MM.1S (cell line): ENCODE data around the gene PRKAG2.

Source experiments
- DNase-seq: peaks from one replicate; pipeline ENCODE4 v3.0.0-alpha.2; 2015
- H2AFZ ChIP-seq: fragments of 300-600 bp; sonication (generic); 2 replicates; pipeline ENCODE4 v1.6.0; 2016; ENCODE audit warnings: antibody characterized with exemption, low read length
- H3F3A ChIP-seq: fragments of 300-600 bp; sonication (generic); 2 replicates; pipeline ENCODE4 v1.6.1; 2016; ENCODE audit warnings: mild to moderate bottlenecking, antibody characterized with exemption, low read length, moderate library complexity, mixed read lengths; ENCODE audit not compliant: insufficient read depth
- H3K27ac ChIP-seq: fragments of 300-600 bp; sonication (generic); 2 replicates; pipeline ENCODE4 v1.5.1; 2016; ENCODE audit warnings: mild to moderate bottlenecking, low read length
- H3K27me3 ChIP-seq: fragments of 300-600 bp; sonication (generic); replicated peaks from 2 replicates; pipeline ENCODE4 v1.6.0; 2016; ENCODE audit warnings: low read length; ENCODE audit not compliant: insufficient read depth
- H3K36me3 ChIP-seq: fragments of 300-600 bp; sonication (generic); replicated peaks from 2 replicates; pipeline ENCODE4 v1.6.1; 2016; ENCODE audit warnings: mild to moderate bottlenecking, low read length, mixed read lengths; ENCODE audit not compliant: insufficient read depth
- H3K4me1 ChIP-seq: fragments of 300-600 bp; sonication (generic); 2 replicates; pipeline ENCODE4 v1.6.1; 2016; ENCODE audit warnings: low read length, mixed read lengths
- H3K4me2 ChIP-seq: fragments of 300-600 bp; sonication (generic); 2 replicates; pipeline ENCODE4 v1.6.0; 2016; ENCODE audit warnings: low read depth, low read length
- H3K4me3 ChIP-seq: fragments of 300-600 bp; sonication (generic); 2 replicates; pipeline ENCODE4 v1.5.1; 2016; ENCODE audit warnings: low read length, mixed read lengths
- H3K79me2 ChIP-seq: fragments of 300-600 bp; sonication (generic); 2 replicates; pipeline ENCODE4 v1.6.1; 2016; ENCODE audit warnings: mixed run types, low read length, mixed read lengths
- H3K9ac ChIP-seq: fragments of 300-600 bp; sonication (generic); 2 replicates; pipeline ENCODE4 v1.6.1; 2016; ENCODE audit warnings: low read length, mixed read lengths
- H3K9me2 ChIP-seq: fragments of 300-600 bp; sonication (generic); replicated peaks from 2 replicates; pipeline ENCODE4 v1.6.1; 2016; ENCODE audit warnings: mild to moderate bottlenecking, low read length, mixed read lengths; ENCODE audit not compliant: insufficient read depth
- H3K9me3 ChIP-seq: fragments of 300-600 bp; sonication (generic); replicated peaks from 2 replicates; pipeline ENCODE4 v1.6.1; 2016; ENCODE audit warnings: mild to moderate bottlenecking, low read length, mixed read lengths; ENCODE audit not compliant: insufficient read depth
- H4K20me1 ChIP-seq: fragments of 300-600 bp; sonication (generic); 2 replicates; pipeline ENCODE4 v1.6.1; 2016; ENCODE audit warnings: mild to moderate bottlenecking, low read length, moderate library complexity, mixed read lengths; ENCODE audit not compliant: insufficient read depth
- EZH2 ChIP-seq: fragments of 300-600 bp; sonication (generic); optimal IDR thresholded peaks from 2 replicates; pipeline ENCODE3; 2017; ENCODE audit warnings: low read depth, mild to moderate bottlenecking, antibody characterized with exemption, low read length, mixed read lengths
- EZH2phosphoT487 ChIP-seq: fragments of 300-600 bp; sonication (generic); IDR thresholded peaks from 2 replicates; pipeline ENCODE4 v1.6.1; 2018; ENCODE audit warnings: antibody characterized with exemption, low read length
- TF ChIP-seq, protein P1 (sequence below): fragments of 300-600 bp; sonication (generic); IDR thresholded peaks from 2 replicates; pipeline ENCODE4 v1.5.1; 2016; ENCODE audit warnings: antibody characterized with exemption, low read length, mixed read lengths

The PRKAG2 gene

DNA sequence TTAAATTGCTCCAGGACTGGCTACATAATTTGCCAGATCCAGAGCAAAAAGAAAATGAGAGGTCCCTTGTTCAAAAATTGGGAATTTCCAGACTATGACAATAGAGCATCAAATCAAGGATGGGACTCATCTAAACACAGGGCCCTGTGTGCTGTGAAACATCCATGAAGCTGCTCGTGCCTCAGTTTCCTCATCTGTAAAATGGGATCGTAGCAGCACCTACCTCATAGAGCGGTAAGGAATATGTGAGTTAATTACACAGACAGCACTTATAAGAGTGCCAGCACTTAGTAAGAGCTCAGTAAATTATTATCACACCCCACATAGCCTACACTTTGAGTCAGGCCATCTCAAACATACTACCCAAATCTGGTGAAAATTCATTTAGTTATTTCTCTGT lies 221.4 kb downstream of the PRKAG2 start:
- Histone ChIP-seq H3F3A (no peaks in the 10 kb centered on the region), H3K4me1 (no peaks in the 10 kb centered on the region), H3K27ac (no peak overlapping the region), H4K20me1 (no peaks in the 10 kb centered on the region), H2AFZ (no peak overlapping the region), H3K9ac (no peak overlapping the region), H3K9me2 (no peaks in the 10 kb centered on the region), H3K36me3 (no peaks in the 10 kb centered on the region), H3K9me3 (no peaks in the 10 kb centered on the region), H3K4me2 (no peak overlapping the region), H3K79me2 (no peaks in the 10 kb centered on the region), H3K4me3 (no peak overlapping the region), H3K27me3 (no peaks in the 10 kb centered on the region)
- TF ChIP-seq, protein P1, sequence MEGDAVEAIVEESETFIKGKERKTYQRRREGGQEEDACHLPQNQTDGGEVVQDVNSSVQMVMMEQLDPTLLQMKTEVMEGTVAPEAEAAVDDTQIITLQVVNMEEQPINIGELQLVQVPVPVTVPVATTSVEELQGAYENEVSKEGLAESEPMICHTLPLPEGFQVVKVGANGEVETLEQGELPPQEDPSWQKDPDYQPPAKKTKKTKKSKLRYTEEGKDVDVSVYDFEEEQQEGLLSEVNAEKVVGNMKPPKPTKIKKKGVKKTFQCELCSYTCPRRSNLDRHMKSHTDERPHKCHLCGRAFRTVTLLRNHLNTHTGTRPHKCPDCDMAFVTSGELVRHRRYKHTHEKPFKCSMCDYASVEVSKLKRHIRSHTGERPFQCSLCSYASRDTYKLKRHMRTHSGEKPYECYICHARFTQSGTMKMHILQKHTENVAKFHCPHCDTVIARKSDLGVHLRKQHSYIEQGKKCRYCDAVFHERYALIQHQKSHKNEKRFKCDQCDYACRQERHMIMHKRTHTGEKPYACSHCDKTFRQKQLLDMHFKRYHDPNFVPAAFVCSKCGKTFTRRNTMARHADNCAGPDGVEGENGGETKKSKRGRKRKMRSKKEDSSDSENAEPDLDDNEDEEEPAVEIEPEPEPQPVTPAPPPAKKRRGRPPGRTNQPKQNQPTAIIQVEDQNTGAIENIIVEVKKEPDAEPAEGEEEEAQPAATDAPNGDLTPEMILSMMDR, result no peak
- TF ChIP-seq EZH2phosphoT487 (no peak), EZH2 (no peak)
- no peak for DNase-seq

DNA sequence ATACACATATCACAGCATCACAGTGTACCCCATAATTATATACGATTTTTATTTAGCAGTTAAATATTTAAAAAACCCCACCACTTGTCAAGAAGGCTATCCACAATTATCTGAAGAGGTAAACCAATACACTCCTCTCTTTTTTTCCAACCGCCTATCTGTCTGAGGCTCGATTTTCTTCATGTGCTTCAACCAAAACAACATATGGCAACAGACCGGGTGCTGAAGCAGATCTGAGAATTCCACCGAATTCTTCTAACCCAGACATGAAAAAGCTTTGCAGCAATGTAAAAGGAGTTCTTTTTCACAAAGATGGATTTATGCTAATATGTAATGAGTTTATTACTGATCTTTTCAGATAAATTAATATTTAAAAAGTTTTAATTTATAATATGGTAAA lies 224.8 kb downstream of the PRKAG2 start:
- Histone ChIP-seq H3K9me2 (no peaks in the 10 kb centered on the region), H4K20me1 (no peaks in the 10 kb centered on the region), H3K4me3 (no peak overlapping the region), H2AFZ (no peak overlapping the region), H3K36me3 (no peaks in the 10 kb centered on the region), H3K4me1 (no peaks in the 10 kb centered on the region), H3K9me3 (no peaks in the 10 kb centered on the region), H3K4me2 (no peak overlapping the region), H3K9ac (no peak overlapping the region), H3K27ac (no peak overlapping the region), H3K79me2 (no peaks in the 10 kb centered on the region), H3K27me3 (no peaks in the 10 kb centered on the region), H3F3A (no peaks in the 10 kb centered on the region)
- TF ChIP-seq EZH2phosphoT487 (no peak), EZH2 (no peak)
- TF ChIP-seq, protein P1, result no peak
- DNase-seq, result no peak

DNA sequence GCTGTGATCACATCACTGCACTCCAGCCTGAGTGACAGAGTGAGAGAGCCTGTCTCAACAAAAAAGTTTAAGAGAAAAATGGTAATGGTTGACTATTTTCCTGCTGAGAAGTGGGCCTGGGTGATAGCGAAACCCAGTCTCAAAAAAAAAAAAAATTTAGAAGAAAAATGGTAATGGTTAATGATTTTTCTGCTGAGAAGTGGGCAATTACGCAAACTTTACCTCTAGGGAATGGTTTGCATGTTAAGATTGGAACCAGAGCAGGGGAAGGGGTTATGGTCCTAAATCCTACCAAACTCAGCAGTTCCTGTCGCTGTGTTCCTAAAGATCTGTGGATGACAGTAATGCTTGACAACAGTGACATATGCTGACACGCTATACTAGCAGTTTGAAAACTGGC lies 226.8 kb downstream of the PRKAG2 start:
- no peak overlapping the region for H3K9ac ChIP-seq
- no peaks in the 10 kb centered on the region for H4K20me1 ChIP-seq
- no peaks in the 10 kb centered on the region for H3K9me2 ChIP-seq
- H3K27ac ChIP-seq, result no peak overlapping the region
- H3K4me2 ChIP-seq, result no peak overlapping the region
- no peak for DNase-seq
- no peak overlapping the region for H3K4me3 ChIP-seq
- H3K9me3 ChIP-seq, result no peaks in the 10 kb centered on the region
- no peaks in the 10 kb centered on the region for H3F3A ChIP-seq
- H3K27me3 ChIP-seq, result no peaks in the 10 kb centered on the region
- H3K36me3 ChIP-seq, result no peaks in the 10 kb centered on the region
- H3K79me2 ChIP-seq, result no peaks in the 10 kb centered on the region
- no peak overlapping the region for H2AFZ ChIP-seq
- H3K4me1 ChIP-seq, result no peaks in the 10 kb centered on the region
- TF ChIP-seq, protein P1, result no peak
- TF ChIP-seq EZH2 (no peak), EZH2phosphoT487 (no peak)
